H1 (cell line): Measurements from ENCODE around the gene INAFM2. TPM values are rescaled to one million over a fixed set of nuclear protein-coding genes. Genes with fewer than 3 reads are reported as not detected.

Source experiments
- BACH1 ChIP-seq: IDR thresholded peaks from 2 replicates; pipeline ENCODE4 v1.6.1; 2012; ENCODE audit warnings: low read length, improper control_type of control experiment
- HDAC2 ChIP-seq, 2 experiments: fragments of 300-600 bp in 1 of 2; sonication (generic) in 1 of 2; IDR thresholded peaks; 2 replicates each; pipeline ENCODE4 v1.6.1; 2011 to 2012; ENCODE audit warnings: low read depth in 2 of 2, low read length in 2 of 2, mild to moderate bottlenecking in 2 of 2, moderate library complexity in 2 of 2, borderline replicate concordance in 1 of 2, inconsistent platforms in 1 of 2
- KDM4A ChIP-seq: IDR thresholded peaks from one replicate; pipeline ENCODE4 v1.7.1; 2012; ENCODE audit warnings: low read depth, mild to moderate bottlenecking, moderate library complexity, low read length, inconsistent platforms; ENCODE audit not compliant: severe bottlenecking
- PHF8 ChIP-seq: fragments of 200-600 bp; sonication (generic); conservative IDR thresholded peaks from 2 replicates; pipeline ENCODE4 v1.7.1; 2012; ENCODE audit warnings: low read depth, mild to moderate bottlenecking, inconsistent platforms, low read length, moderate library complexity
- RAD21 ChIP-seq, 2 experiments: IDR thresholded peaks in 1 of 2; conservative IDR thresholded peaks in 1 of 2; 2 replicates each; pipeline ENCODE4 v1.6.1; 2011; ENCODE audit warnings: low read depth in 2 of 2, low read length in 2 of 2, improper control_type of control experiment in 1 of 2, inconsistent platforms in 1 of 2, mild to moderate bottlenecking in 1 of 2, moderate library complexity in 1 of 2
- polyA plus RNA-seq, 7 experiments: library from polyadenylated mRNA; depleted of rRNA in 3 of 7; stranded (reverse) in 5 of 7; unstranded in 2 of 7; fragments of >200 nt in 5 of 7; fragments of 200-250 nt in 2 of 7; gene quantifications; 1 replicate in 5 of 7; 2 replicates in 1 of 7; 4 replicates in 1 of 7; pipeline versions ENCODE4 v1.2.1 to v1.2.3, GENCODE V29; 2011 to 2013; ENCODE audit warnings: missing spikeins in 2 of 7, mixed read lengths in 2 of 7
- total RNA-seq: library from RNA; stranded (reverse); fragmentation: NEBNext Ultra II Directional; extraction: Animal tissue kit (Norgen Biotek cat#: 25700); gene quantifications from 2 replicates; pipeline ENCODE4 v1.2.1, GENCODE V29; 2021

INAFM2 gene
- total and polyA plus RNA-seq, 2 of the 8 experiments (the other 6 are each of a cell fraction or from before 2014, with no cell fraction given), result 15.3 to 35.1 TPM

- TF ChIP-seq PHF8, result no peak
- TF ChIP-seq RAD21 (IDR thresholded peaks at IDR 0.05 in 1 of 2, conservative IDR thresholded peaks at IDR 0.05 in 1 of 2; ENCODE audit: low read depth in 2 of 2, low read length in 2 of 2), result no peak
- TF ChIP-seq HDAC2 (IDR thresholded peaks at IDR 0.05; ENCODE audit: borderline replicate concordance in 1 of 2, low read depth in 2 of 2, low read length in 2 of 2), result no peak
- TF ChIP-seq BACH1, result no peak
- no peak for TF ChIP-seq KDM4A
Observed at GRCh38 chr15:40365624-40366456, 42.3 kb downstream of the INAFM2 start (continued).
